SK-N-MC (cell line): ENCODE results near the gene STK38L.

ENCODE experiments used
- EZH2 ChIP-seq: fragments of 200-600 bp; sonication (generic); IDR thresholded peaks from one replicate; pipeline ENCODE4 v1.6.1; 2017; ENCODE audit warnings: antibody characterized with exemption
- POLR2AphosphoS5 ChIP-seq: IDR thresholded peaks from 2 replicates; pipeline ENCODE4 v1.6.1; 2012; ENCODE audit warnings: mild to moderate bottlenecking, low read depth, low read length, borderline replicate concordance

DNA sequence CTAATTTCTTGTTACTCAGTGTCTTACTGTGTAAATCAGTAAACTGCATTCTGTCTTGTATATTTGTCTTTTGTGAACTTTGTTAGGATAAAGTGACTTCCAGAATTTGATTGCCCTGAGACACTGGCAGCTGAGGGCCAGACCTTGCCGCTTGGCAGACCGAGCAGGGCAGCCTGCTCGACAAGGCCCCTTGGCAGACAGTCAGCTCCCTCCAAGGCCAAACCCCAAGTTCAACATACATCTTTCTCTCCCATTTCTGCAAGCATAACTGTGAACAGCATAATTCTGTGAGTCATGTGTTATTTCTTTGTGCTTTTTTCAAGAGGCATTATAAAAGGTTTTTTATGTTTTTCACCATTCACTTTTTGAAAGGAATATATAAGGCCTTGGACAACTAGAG, 49.4 kb downstream of the STK38L start:
- TF ChIP-seq EZH2 (no peak), POLR2AphosphoS5 (no peak)
